GM12878 (cell line): ENCODE data around the gene ATG13.

Experiments
- BHLHE40 ChIP-seq, 2 experiments: fragments of 450-650 bp in 1 of 2; IDR thresholded peaks; 2 replicates each; pipeline ENCODE4 v1.6.1; 2011 to 2017; ENCODE audit warnings: low read depth in 2 of 2, borderline replicate concordance in 1 of 2, improper control_type of control experiment in 1 of 2, low read length in 1 of 2, mild to moderate bottlenecking in 1 of 2
- CBX3 ChIP-seq: fragments of 200-600 bp; sonication (generic); IDR thresholded peaks from 2 replicates; pipeline ENCODE4 v1.6.1; 2016; ENCODE audit warnings: low read depth, borderline replicate concordance
- GABPA ChIP-seq: IDR thresholded peaks from 2 replicates; pipeline ENCODE4 v1.6.1; 2014; ENCODE audit warnings: antibody characterized with exemption, low read depth, mild to moderate bottlenecking, inconsistent platforms
- RFX5 ChIP-seq: IDR thresholded peaks from 2 replicates; pipeline ENCODE4 v1.6.1; 2011; ENCODE audit warnings: low read depth, low read length, improper control_type of control experiment

- no peak for TF ChIP-seq BHLHE40 (IDR thresholded peaks at IDR 0.05; ENCODE audit: borderline replicate concordance in 1 of 2, low read depth in 2 of 2, low read length in 1 of 2)
- no peak for TF ChIP-seq CBX3
- TF ChIP-seq RFX5: no peak
- no peak for TF ChIP-seq GABPA
Measured at GRCh38 chr11:46577058-46577457, 40.3 kb upstream of the ATG13 start.
